Measurements from ENCODE around the gene GNB2. TPM values are rescaled to one million over a fixed set of nuclear protein-coding genes. Genes with fewer than 3 reads are reported as not detected.

The GNB2 gene
- total and polyA plus RNA-seq, 2 of the 13 experiments (the other 11 are each of a cell fraction or from before 2014, with no cell fraction given): 48.3 to 67.1 TPM

GRCh38 chr7:100655908-100656674 is 17.4 kb upstream of the GNB2 start, which contains the start of gene ACTL6B (continued):
- TF ChIP-seq PRDM15 (CRISPR knock-in tag; IDR thresholded peaks at IDR 0.05): no peak
- TF ChIP-seq NFYC (CRISPR knock-in tag; IDR thresholded peaks at IDR 0.05): peak; percentile 78
- no peak for TF ChIP-seq ZBTB4 (CRISPR knock-in tag; IDR thresholded peaks at IDR 0.05; ENCODE audit: borderline replicate concordance)
- TF ChIP-seq ZNF513 (CRISPR knock-in tag; conservative IDR thresholded peaks at IDR 0.05): no peak
- TF ChIP-seq KAT7 (CRISPR knock-in tag; IDR thresholded peaks at IDR 0.05; ENCODE audit: borderline replicate concordance): no peak
- no peak for TF ChIP-seq THAP8 (CRISPR knock-in tag; IDR thresholded peaks at IDR 0.05; ENCODE audit: borderline replicate concordance)
- no peak for TF ChIP-seq ZNF614 (CRISPR knock-in tag; IDR thresholded peaks at IDR 0.05; ENCODE audit: borderline replicate concordance)
- no peak for TF ChIP-seq ZNF550 (CRISPR knock-in tag; IDR thresholded peaks at IDR 0.05; ENCODE audit: borderline replicate concordance)
- TF ChIP-seq NKX3-1 (CRISPR knock-in tag; IDR thresholded peaks at IDR 0.05): peak; percentile 35; the same call in 1 of the 2 replicates
- 0 out of 2 replicates have a peak, but pooled peaks have one; percentile 16 for TF ChIP-seq FOXA3 (CRISPR knock-in tag; IDR thresholded peaks at IDR 0.05)
- no peak for TF ChIP-seq CCAR2 (optimal IDR thresholded peaks at IDR 0.05; ENCODE audit: low read depth, low read length)
- TF ChIP-seq RERE (CRISPR knock-in tag; IDR thresholded peaks at IDR 0.05; ENCODE audit: low read depth): no peak
- 0 out of 2 replicates have a peak, but pooled peaks have one; percentile 8 for TF ChIP-seq ZNF766 (CRISPR knock-in tag; IDR thresholded peaks at IDR 0.05; ENCODE audit: borderline replicate concordance)
